Measurements from ENCODE around the gene CYP19A1. TPM values are rescaled to one million over a fixed set of nuclear protein-coding genes. Genes with fewer than 3 reads are reported as not detected.

The CYP19A1 gene
- total and polyA plus RNA-seq, 10 of the 15 experiments (the other 5 are each of a cell fraction or from before 2014, with no cell fraction given), result 0.08 to 1.8 (median 0.70) TPM

- no peak overlapping the region for H3K4me3 ChIP-seq
- H3K4me1 ChIP-seq (ENCODE audit: control insufficient read depth, insufficient read depth, low read length), result no peaks in the 10 kb centered on the region; the same call in 1 of the 2 replicates
- ChIA-PET CTCF (interaction anchor here (1.8 to 3.9 kb wide), 2 partner anchors 10 to 24 kb away, joined by 5 to 20 read pairs; no protein-coding TSS in a partner anchor), SMC1A (ENCODE audit: uncharacterized antibody, unreplicated experiment) (no interaction called here), RAD21 (ENCODE audit: unreplicated experiment) (interaction anchor here (1.0 kb wide), 2 partner anchors 13 to 24 kb away, joined by 3 read pairs; no protein-coding TSS in a partner anchor), POLR2A (interaction anchor here (0.6 kb wide), 2 partner anchors 90 to 160 kb away, joined by 3 to 4 read pairs; no protein-coding TSS in a partner anchor)
- no peak for TF ChIP-seq NRF1 (conservative IDR thresholded peaks at IDR 0.05; ENCODE audit: low read depth, low read length)
- no peak for TF ChIP-seq BACH1 (IDR thresholded peaks at IDR 0.05; ENCODE audit: borderline replicate concordance)
- no peak for TF ChIP-seq ZBTB4 (CRISPR knock-in tag; IDR thresholded peaks at IDR 0.05)
- TF ChIP-seq POU2F2 (IDR thresholded peaks at IDR 0.05; ENCODE audit: borderline replicate concordance, low read depth, low read length), result no peak
- TF ChIP-seq POLR2AphosphoS5 (IDR thresholded peaks at IDR 0.05; ENCODE audit: low read length), result no peak
- TF ChIP-seq MYB (IDR thresholded peaks at IDR 0.05; ENCODE audit: borderline replicate concordance, low read depth, low read length), result no peak
- TF ChIP-seq ATF2 (IDR thresholded peaks at IDR 0.05; ENCODE audit: low read length), result no peak
- ATAC-seq, result no peak
- intact Hi-C loops (cut with micrococcal nuclease; ENCODE audit: unreplicated experiment), result no loop called here
- H3K27ac ChIP-seq (ENCODE audit: control insufficient read depth, insufficient read depth), result no peak overlapping the region
- H4K20me1 ChIP-seq (ENCODE audit: control insufficient read depth, insufficient read depth), result no peaks in the 10 kb centered on the region
- H3K27me3 ChIP-seq (replicated peaks in 1 of 2; ENCODE audit: control insufficient read depth in 2 of 2, insufficient read depth in 2 of 2, low read length in 1 of 2), result peaks cover 0 to 5% of the 10 kb centered on the region in 2 experiments; a peak in 3 of 4 replicates
- no peak for DNase-seq (ENCODE audit: low read depth, low spot score)
- FAIRE-seq, result no peak
- H3K9me3 ChIP-seq (replicated peaks; ENCODE audit: control insufficient read depth, insufficient read depth, low read length), result no peaks in the 10 kb centered on the region
- no TSS peak for BruUV-seq (replicated peaks)
- no peak overlapping the region for H3K9ac ChIP-seq (ENCODE audit: control insufficient read depth, insufficient read depth, low read length)
- no peak overlapping the region for H3K4me2 ChIP-seq (ENCODE audit: control insufficient read depth, insufficient read depth)
- H3K36me3 ChIP-seq (ENCODE audit: control insufficient read depth in 2 of 2, insufficient read depth in 2 of 2, low read length in 1 of 2), result no peaks in the 10 kb centered on the region
- no peaks in the 10 kb centered on the region for H3K79me2 ChIP-seq (ENCODE audit: control insufficient read depth, insufficient read depth, low read length)
- no peak overlapping the region for H2AFZ ChIP-seq (ENCODE audit: control insufficient read depth, low read depth, low read length)
- in situ Hi-C loops (cut with MboI), result no loop called here
- 26% methylated on average over 4 of the region's 4 CpGs for WGBS (ENCODE audit: insufficient coverage, insufficient replicate concordance, low lambda C conversion rate, missing lambda C conversion rate)
Observed at GRCh38 chr15:51186891-51187290, 151.5 kb downstream of the CYP19A1 start.
